Mucosa of gallbladder (tissue), 1 donor: ENCODE measurements around the gene MDFI. TPM values are rescaled to one million over a fixed set of nuclear protein-coding genes. Genes with fewer than 3 reads are reported as not detected.

Source experiments
- DNase-seq: peaks from one replicate; pipeline ENCODE4 v3.0.0-alpha.2; 2020; ENCODE audit warnings: low spot score
- total RNA-seq: library from RNA; stranded (reverse); gene quantifications from one replicate; pipeline ENCODE4 v1.2.1, GENCODE V29; 2021
- donor health status: DM: no; HTN: no; CAD: no.

The MDFI gene
- total RNA-seq, 1 donor from 2014 or later: 7.3 TPM

- DNase-seq: no peak
These were observed 11.9 kb downstream of the MDFI start for GRCh38 chr6:41650120-41650519.

DNA sequence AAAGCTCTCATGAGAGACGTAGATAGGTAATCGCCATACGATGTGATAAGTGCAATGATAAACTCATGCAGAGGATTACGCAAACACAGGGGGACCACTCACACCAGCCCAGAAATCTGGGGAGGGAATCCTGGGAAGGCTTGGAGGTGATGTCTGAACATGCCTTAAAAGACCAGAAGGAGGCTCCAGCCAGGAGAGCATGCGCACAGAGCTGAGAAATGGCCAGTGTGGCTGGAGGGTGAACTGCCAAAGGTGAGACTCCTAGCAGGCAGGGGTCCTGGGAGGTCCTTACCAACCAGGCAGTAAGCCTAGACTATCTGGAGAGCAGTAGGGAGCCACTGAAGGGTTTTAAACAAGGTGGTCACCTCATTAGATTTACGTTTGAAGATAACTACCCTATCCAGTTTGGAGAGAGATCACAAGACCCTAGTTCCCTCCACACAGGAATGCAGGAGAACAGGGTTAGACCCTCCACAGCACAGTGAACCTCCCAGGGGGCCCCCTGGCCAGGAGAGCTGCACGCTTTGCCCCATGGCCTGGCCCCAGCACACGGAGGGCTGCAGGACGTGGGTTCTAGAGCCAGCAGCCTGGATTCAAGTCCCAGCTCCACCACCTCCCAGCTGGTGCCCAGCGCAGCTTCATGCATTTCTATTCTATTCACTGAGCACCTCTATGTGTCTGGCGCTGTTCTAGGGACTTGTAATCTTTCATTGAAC lies 13.1 kb downstream of the MDFI start:
- DNase-seq: no peak

- no peak for DNase-seq
These were observed 13.8 kb downstream of the MDFI start for GRCh38 chr6:41651962-41652657.

DNA sequence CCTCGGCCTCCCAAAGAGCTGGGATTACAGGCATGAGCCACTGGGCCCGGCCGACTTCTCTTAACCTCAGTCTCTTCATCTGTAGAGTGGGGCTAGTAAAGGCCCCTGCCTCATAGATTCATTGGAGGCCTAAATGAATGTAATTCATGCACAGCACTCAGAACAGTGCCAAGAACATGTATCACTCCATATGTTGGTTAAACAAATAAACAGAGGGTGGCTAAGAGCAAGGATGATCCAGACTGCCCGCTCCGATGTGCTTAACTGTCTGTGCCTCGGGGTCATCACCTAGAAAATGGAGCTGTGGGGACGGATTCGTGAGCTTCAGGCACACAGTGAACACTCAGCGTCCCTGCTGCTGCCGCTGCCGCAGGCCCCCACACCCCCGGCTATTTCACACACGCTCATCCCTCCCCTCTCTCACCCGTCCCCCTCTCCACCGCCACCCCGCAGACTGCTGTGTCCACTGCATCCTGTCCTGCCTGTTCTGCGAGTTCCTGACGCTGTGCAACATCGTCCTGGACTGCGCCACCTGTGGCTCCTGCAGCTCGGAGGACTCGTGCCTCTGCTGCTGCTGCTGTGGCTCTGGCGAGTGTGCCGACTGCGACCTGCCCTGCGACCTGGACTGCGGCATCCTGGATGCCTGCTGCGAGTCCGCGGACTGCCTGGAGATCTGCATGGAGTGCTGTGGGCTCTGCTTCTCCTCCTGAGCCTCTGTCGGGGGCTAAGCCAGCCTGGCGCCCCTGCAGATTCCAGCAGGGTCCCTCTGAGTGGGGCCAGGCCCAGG lies 14.8 kb downstream of the MDFI start:
- DNase-seq: no peak

DNA sequence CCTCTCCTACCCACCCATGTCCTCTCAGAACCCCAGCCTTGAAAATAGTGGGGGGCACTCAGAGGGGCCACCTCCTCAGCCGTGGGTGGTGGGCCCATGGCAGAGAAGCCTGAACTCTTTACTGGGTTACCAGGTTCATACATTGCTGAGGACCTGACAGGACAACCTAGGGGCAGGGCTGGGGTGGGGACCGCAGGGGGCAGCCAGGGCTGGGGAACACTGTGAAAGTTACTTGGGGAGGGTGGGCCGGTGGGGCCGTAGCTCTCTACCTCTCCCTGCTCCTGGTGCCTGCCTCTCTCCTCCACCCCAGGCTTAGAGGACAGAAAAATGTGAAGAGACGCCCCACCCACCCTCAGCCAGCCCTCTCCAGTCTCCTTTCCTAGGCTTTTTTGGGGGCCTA lies 15.4 kb downstream of the MDFI start:
- DNase-seq: no peak

DNA sequence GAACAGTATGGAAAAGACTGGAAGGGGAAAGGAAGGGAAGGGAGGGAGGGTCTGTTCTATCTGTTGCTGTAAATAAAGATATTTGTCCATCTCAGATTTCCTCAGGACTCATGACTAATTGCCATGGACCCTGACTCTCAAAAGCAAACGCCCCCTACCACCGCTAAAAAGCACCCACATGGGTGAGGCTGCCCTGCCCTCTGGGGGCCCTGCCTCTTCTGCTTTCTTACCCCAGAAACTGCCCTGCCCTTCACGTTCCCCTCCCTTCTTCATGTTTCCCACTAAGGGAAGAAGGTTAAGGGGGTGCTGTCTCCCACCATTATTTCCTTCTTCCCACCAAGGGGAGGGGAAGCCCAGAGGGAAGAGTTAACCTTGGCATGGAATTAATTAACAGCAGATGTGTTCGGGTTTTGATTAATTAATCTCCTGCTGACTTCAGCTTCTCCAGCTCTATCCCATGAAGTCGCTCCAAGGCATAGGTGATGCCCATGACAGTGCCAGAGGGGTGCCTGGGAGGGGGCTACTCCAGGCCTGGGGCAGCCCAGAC lies 16.0 kb downstream of the MDFI start:
- no peak for DNase-seq

DNA sequence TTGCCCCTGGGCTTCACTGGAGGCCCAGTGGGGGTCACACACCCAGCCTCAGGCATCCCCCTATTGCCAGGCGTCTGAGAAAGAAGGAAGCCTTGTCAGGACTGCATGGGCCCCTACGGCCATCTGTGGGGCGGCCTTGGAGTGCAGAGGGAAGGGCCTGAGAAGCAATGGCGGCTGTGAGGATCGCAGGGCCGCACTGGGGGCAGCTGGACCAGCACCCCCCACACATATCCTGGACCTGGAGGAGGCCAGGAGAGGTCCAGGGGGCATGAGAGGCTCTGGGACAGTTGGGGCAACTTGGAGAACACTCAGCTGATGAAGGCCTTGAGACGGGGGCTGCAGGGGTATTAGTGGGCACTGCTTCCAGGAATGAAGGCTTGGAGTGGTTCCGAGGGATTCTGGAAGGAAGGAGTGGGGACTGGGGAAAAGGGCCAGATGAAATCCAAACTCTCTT lies 16.5 kb downstream of the MDFI start:
- no peak for DNase-seq

- DNase-seq: no peak
These were observed 16.9 kb downstream of the MDFI start for GRCh38 chr6:41655176-41655575.

DNA sequence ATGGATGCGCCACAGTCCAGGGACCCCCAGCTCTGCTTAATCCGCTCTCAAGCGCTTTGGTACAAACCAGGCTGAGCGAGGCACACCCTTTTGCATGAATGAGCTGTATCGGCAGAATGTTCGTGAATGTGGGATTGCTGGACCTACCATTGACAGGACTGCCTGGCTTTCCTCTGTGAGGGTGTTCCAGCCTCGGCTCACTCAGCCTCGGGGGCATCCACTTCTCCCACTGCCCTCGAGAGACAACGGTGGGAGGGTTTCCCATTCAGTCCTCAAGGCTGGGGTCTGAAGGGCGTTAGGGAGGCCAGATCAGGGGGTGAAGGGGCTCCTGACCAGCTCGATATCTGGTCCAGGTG lies 17.4 kb downstream of the MDFI start:
- no peak for DNase-seq

GRCh38 chr6:41656002-41656691 lies 17.9 kb downstream of the MDFI start:
- DNase-seq: no peak

DNA sequence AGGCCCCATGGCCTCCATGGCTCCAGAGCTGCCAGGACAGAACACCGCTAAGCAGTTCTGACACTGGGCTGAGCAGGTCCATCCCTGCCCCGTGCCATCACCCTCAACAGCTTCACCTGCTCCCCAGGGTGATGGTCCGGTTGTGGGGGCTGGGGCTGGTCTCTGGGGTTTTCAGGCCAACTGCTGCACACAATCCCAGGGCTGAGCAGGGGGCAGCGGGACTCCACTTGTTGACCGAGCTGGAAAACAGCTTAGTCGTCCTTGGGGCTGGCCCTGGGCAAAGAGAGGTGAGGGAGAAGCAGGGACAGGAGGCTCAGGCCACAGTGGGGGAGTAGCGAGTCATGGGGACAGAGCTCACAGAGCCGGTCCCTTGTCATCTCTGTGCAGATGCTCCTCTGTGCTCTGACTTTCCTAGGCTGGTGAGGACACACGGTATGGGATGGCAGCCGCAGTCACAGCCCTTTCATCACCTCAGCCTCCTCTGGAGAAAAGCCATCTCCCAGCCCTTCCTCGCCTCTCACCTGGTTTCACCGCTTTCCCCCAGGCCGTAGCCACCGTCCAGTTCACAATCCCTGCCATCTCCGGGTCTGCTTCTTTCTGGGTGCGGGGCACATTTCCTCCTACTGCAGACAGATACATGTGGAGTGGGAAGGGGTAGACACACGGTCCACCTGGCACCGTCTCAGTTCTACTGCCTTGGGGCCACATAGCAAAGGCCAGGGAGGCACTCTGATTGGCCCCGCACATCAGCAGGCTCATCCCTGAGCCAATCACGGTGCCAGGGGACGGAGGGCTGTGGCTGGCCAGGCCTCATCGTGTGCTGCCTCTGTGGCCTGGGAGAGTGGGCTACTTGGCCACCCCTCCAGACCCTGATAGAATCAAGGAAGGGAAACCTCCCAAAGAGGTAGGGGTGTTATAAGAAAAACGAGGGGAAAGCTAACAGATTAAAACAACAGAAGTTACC lies 19.1 kb downstream of the MDFI start:
- DNase-seq: no peak

GRCh38 chr6:41658636-41659035 lies 20.4 kb downstream of the MDFI start:
- DNase-seq: no peak

GRCh38 chr6:41659935-41660334 lies 21.7 kb downstream of the MDFI start:
- DNase-seq: no peak

DNA sequence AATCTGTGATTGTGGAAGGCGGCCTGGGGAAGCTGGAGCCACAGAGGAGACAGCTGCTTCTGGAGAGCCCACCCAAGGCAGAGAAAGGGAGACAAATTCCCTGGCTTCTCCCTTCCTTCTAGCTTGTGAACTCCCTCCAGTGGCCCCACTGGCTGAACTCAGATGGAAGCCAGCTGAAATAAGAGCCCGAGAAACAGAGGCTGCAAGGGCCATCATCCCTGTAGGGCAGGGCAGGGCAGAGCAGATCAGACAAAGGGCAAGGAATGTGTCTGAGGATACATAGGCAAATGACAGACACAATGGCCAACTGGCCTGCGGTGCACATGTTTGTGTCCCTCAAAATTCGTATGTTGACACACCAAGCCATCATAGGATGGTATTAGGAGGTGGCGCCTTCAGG lies 25.3 kb downstream of the MDFI start:
- no peak for DNase-seq

- no peak for DNase-seq
These were observed 26.0 kb downstream of the MDFI start for GRCh38 chr6:41664271-41664670.

GRCh38 chr6:41667195-41667594 lies 28.9 kb downstream of the MDFI start:
- DNase-seq: no peak

- no peak for DNase-seq
These were observed 30.7 kb downstream of the MDFI start for GRCh38 chr6:41668968-41669367.

- no peak for DNase-seq
These were observed 32.6 kb downstream of the MDFI start for GRCh38 chr6:41670703-41671360.

DNA sequence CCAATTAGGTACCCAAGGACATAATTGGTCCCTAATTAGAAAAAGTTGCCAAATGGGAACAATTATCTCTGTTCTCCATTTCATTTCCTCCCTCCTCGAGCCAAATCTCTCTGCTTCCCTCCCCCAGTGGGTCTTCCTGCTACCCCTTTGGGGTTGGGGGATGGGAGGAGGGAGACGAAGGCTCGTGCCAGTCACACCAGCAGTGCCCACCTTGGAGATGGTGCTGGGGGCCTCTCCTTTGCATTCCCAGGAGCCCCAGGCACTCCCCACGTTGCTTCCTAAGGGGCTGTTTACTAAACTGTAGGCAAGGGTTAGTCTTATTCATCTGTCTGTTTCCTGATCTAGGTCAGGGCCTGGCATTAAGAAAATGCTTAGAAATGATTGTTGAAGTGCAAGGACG lies 33.1 kb downstream of the MDFI start:
- DNase-seq: no peak

- DNase-seq: no peak
These were observed 33.7 kb downstream of the MDFI start for GRCh38 chr6:41672016-41672415.
